Nephron progenitor cell (in vitro differentiated cells): ENCODE results near the gene PCDHGA5.
"Not testable (repeated sequence)": the region's sequence is repeated elsewhere in the genome, so short reads cannot be mapped to it uniquely, and the experiment has no call there.

Source experiments
- DNase-seq: peaks from one replicate; pipeline ENCODE4 v3.0.0; 2021
- H3K27ac Mint-ChIP-seq: 2 replicates; pipeline ENCODE4 v1.8.0; 2021; ENCODE audit warnings: mild to moderate bottlenecking, moderate library complexity, mixed read lengths
- H3K27me3 Mint-ChIP-seq: 2 replicates; pipeline ENCODE4 v1.8.0; 2021; ENCODE audit warnings: mild to moderate bottlenecking, low read depth, mixed read lengths; ENCODE audit not compliant: poor library complexity
- H3K36me3 Mint-ChIP-seq: 2 replicates; pipeline ENCODE4 v1.8.0; 2021; ENCODE audit warnings: low read depth, mixed read lengths
- H3K4me1 Mint-ChIP-seq: 2 replicates; pipeline ENCODE4 v1.8.0; 2021; ENCODE audit warnings: mixed read lengths
- H3K4me3 Mint-ChIP-seq: 2 replicates; pipeline ENCODE4 v1.8.0; 2021; ENCODE audit warnings: mild to moderate bottlenecking, moderate library complexity, mixed read lengths
- H3K9me3 Mint-ChIP-seq: 2 replicates; pipeline ENCODE4 v1.8.0; 2021; ENCODE audit warnings: mild to moderate bottlenecking, moderate library complexity, mixed read lengths
- TF ChIP-seq, protein P1 (sequence below): fragments of 200-600 bp; sonication (generic); IDR thresholded peaks from 2 replicates; pipeline ENCODE4 v1.5.0; 2021; ENCODE audit warnings: antibody characterized with exemption

Gene PCDHGA5

DNA sequence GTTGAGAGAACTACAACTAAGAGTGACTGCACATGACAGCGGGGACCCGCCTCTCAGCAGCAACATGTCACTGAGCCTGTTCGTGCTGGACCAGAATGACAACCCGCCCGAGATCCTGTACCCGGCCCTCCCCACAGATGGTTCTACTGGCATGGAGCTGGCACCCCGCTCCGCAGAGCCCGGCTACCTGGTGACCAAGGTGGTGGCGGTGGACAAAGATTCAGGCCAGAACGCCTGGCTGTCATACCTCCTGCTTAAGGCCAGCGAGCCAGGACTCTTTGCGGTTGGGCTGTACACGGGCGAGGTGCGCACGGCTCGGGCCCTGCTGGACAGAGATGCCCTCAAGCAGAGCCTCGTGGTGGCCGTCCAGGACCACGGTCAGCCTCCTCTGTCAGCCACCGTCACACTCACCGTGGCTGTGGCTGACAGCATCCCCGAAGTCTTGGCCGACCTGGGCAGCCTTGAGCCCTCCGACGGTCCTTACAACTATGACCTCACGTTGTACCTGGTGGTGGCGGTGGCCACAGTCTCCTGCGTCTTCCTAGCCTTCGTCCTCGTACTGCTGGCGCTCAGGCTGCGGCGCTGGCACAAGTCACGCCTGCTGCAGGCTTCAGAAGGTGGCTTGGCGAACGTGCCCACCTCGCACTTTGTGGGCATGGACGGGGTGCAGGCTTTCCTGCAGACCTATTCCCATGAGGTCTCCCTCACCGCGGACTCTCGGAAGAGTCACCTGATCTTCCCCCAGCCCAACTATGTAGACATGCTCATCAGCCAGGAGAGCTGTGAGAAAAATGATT lies 20.7 kb downstream of the PCDHGA5 start:
- no peak for DNase-seq
- H3K4me3 Mint-ChIP-seq = no peak overlapping the region

DNA sequence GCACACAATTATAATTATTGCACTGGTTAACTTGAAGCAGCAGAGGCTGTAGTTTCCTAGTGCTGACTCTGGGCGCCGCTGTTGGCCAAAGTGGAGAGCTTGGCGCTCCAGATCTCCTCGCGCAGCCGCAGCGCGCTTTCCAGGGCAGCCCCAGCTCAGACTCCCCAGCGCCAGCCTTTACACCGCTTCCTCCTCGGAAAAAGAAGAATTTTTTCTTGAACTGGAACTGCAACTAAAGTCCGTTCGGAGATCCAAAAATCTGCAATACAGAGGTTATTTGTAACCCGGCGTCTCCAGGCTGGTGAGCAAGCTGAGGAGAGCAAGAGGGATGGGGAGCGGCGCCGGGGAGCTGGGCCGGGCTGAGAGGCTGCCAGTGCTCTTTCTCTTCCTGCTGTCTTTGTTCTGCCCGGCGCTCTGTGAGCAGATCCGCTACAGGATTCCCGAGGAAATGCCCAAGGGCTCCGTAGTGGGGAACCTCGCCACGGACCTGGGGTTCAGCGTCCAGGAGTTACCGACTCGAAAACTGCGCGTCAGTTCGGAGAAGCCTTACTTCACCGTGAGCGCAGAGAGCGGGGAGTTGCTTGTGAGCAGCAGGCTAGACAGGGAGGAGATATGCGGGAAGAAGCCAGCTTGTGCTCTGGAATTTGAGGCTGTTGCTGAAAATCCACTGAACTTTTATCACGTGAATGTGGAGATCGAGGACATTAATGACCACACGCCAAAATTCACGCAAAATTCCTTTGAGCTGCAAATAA lies 23.8 kb downstream of the PCDHGA5 start, which contains the start of gene PCDHGB4:
PCDHGB4 (plus strand) TSS at position 142 of the 755 bp plus-strand sequence; CDS start at position 329, 187 bp downstream.
- peak within 1 kb of the TSS; percentile 78 for H3K4me3 Mint-ChIP-seq

More for the DNA sequence above, 20.7 kb downstream of the PCDHGA5 start:
- peaks cover 86% of the 10 kb centered on the region for H3K9me3 Mint-ChIP-seq
- H3K27me3 Mint-ChIP-seq = peaks cover under 1% of the 10 kb centered on the region
- H3K4me1 Mint-ChIP-seq = no peaks in the 10 kb centered on the region
- no peak overlapping the region for H3K27ac Mint-ChIP-seq
- peaks cover 38% of the 10 kb centered on the region for H3K36me3 Mint-ChIP-seq
- TF ChIP-seq, protein P1, sequence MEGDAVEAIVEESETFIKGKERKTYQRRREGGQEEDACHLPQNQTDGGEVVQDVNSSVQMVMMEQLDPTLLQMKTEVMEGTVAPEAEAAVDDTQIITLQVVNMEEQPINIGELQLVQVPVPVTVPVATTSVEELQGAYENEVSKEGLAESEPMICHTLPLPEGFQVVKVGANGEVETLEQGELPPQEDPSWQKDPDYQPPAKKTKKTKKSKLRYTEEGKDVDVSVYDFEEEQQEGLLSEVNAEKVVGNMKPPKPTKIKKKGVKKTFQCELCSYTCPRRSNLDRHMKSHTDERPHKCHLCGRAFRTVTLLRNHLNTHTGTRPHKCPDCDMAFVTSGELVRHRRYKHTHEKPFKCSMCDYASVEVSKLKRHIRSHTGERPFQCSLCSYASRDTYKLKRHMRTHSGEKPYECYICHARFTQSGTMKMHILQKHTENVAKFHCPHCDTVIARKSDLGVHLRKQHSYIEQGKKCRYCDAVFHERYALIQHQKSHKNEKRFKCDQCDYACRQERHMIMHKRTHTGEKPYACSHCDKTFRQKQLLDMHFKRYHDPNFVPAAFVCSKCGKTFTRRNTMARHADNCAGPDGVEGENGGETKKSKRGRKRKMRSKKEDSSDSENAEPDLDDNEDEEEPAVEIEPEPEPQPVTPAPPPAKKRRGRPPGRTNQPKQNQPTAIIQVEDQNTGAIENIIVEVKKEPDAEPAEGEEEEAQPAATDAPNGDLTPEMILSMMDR = no peak

DNA sequence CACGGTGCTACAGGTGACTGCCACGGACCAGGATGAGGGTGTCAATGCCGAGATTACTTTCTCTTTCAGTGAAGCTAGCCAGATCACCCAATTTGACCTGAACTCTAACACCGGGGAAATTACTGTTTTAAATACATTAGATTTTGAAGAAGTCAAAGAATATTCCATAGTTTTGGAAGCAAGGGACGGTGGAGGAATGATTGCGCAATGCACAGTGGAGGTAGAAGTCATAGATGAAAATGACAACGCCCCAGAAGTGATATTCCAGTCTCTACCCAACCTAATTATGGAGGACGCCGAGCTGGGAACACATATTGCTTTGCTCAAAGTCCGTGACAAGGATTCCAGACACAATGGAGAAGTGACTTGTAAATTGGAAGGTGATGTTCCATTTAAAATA lies 24.7 kb downstream of the PCDHGA5 start:
- Mint-ChIP-seq H3K4me3 (no peak overlapping the region), H3K36me3 (peaks cover 64% of the 10 kb centered on the region), H3K27ac (no peak overlapping the region), H3K4me1 (no peaks in the 10 kb centered on the region), H3K9me3 (peaks cover 96% of the 10 kb centered on the region), H3K27me3 (peaks cover 3% of the 10 kb centered on the region)
- no peak for DNase-seq
- TF ChIP-seq, protein P1 = no peak

More for the DNA sequence above, 23.8 kb downstream of the PCDHGA5 start, which contains the start of gene PCDHGB4:
- H3K4me1 Mint-ChIP-seq, H3K27me3 Mint-ChIP-seq, H3K27ac Mint-ChIP-seq: not testable (repeated sequence)
- DNase-seq = peak; percentile 30
- Mint-ChIP-seq H3K9me3 (peaks cover 96% of the 10 kb centered on the region), H3K36me3 (peaks cover 60% of the 10 kb centered on the region)
- TF ChIP-seq, protein P1 = peak; percentile 50

DNA sequence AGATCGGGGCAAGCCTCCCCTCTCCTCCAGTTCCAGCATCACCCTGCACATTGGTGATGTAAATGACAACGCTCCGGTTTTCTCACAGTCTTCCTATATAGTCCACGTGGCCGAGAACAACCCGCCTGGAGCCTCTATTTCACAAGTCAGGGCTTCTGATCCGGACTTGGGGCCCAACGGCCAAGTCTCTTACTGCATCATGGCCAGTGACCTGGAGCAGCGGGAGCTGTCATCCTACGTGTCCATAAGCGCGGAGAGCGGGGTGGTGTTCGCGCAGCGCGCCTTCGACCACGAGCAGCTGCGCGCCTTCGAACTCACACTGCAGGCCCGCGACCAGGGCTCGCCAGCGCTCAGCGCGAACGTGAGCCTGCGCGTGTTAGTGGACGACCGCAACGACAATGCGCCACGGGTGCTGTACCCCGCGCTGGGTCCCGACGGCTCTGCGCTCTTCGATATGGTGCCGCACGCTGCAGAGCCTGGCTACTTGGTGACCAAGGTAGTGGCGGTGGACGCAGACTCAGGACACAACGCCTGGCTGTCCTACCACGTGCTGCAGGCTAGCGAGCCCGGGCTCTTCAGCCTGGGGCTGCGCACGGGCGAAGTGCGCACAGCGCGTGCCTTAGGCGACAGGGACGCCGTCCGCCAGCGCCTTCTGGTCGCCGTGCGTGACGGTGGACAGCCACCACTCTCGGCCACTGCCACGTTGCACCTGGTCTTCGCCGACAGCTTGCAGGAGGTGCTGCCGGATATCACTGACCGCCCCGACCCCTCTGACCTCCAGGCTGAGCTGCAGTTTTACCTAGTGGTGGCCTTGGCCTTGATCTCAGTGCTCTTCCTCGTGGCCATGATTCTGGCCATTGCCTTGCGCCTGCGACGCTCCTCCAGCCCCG lies 25.4 kb downstream of the PCDHGA5 start:
- TF ChIP-seq, protein P1 = no peak
- H3K27me3 Mint-ChIP-seq = peaks cover 3% of the 10 kb centered on the region
- H3K4me1 Mint-ChIP-seq = no peaks in the 10 kb centered on the region
- H3K36me3 Mint-ChIP-seq = peaks cover 72% of the 10 kb centered on the region
- peak overlapping the region; percentile 72 for H3K27ac Mint-ChIP-seq
- H3K9me3 Mint-ChIP-seq = peaks cover 96% of the 10 kb centered on the region
- peak overlapping the region; percentile 35 for H3K4me3 Mint-ChIP-seq
- DNase-seq = no peak

DNA sequence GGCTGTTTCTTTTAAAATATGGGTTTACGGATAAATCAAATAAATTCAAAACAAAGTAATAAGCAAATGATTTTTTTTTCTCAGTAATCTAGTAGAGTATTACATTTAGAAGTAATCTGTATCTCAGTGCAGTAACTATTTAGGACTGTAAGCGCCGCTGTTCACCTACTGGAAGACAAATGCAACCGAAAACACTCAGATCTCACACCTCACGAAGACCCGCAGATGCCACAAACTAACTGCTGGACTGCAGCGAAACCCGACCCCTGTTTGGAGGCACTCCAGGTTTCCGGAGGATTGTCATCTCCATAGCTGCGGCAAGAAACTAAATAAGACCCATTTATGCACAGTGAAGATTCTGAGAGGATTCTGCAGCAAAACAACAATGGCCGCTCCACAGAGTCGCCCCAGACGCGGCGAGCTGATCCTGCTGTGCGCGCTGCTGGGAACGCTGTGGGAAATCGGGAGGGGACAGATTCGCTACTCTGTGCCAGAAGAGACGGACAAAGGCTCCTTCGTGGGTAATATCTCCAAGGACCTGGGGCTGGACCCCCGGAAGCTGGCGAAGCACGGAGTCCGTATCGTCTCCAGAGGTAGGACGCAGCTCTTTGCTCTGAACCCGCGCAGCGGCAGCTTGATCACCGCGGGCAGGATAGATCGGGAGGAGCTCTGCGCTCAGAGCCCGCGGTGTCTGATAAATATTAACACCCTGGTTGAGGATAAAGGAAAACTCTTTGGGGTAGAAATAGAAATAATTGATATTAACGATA lies 28.7 kb downstream of the PCDHGA5 start, which contains the start of gene PCDHGA8:
PCDHGA8 (plus strand) TSS at position 205 of the 770 bp plus-strand sequence; CDS start at position 386, 181 bp downstream.
- peaks cover 80% of the 10 kb centered on the region for H3K36me3 Mint-ChIP-seq
- H3K27ac Mint-ChIP-seq = no peak within 1 kb of the TSS

More for the DNA sequence above, 28.7 kb downstream of the PCDHGA5 start, which contains the start of gene PCDHGA8:
- peaks cover 3% of the 10 kb centered on the region for H3K27me3 Mint-ChIP-seq
- no peak for DNase-seq
- TF ChIP-seq, protein P1 = no peak
- no peak within 1 kb of the TSS for H3K4me3 Mint-ChIP-seq
- H3K4me1 Mint-ChIP-seq = no peaks in the 10 kb centered on the region
- H3K9me3 Mint-ChIP-seq = peaks cover 95% of the 10 kb centered on the region
